GM13976 (cell line): Measurements from ENCODE around the gene RAB7B.

Experiments
- DNase-seq: peaks from one replicate; pipeline ENCODE4 v3.0.0; 2012; ENCODE audit warnings: low spot score
- in situ Hi-C: fragments of 300-500 bp; cut with MboI; formaldehyde crosslinking; loops from one replicate; pipeline ENCODE4 v1.12.0; 2022; ENCODE audit warnings: low sequenced_read_pairs, mixed read lengths, inconsistent platforms; ENCODE audit not compliant: unreplicated experiment
- TF ChIP-seq, protein P1 (sequence below): IDR thresholded peaks from 2 replicates; pipeline ENCODE4 v1.5.1; 2012; ENCODE audit warnings: borderline replicate concordance, mild to moderate bottlenecking; ENCODE audit not compliant: insufficient read depth; ENCODE audit errors: extremely low read depth, missing control alignments, control extremely low read depth

RAB7B gene

GRCh38 chr1:205955499-205955898, 47.7 kb downstream of the RAB7B start:
- DNase-seq, result no peak
- in situ Hi-C loops, result no loop called here
- TF ChIP-seq, protein P1, sequence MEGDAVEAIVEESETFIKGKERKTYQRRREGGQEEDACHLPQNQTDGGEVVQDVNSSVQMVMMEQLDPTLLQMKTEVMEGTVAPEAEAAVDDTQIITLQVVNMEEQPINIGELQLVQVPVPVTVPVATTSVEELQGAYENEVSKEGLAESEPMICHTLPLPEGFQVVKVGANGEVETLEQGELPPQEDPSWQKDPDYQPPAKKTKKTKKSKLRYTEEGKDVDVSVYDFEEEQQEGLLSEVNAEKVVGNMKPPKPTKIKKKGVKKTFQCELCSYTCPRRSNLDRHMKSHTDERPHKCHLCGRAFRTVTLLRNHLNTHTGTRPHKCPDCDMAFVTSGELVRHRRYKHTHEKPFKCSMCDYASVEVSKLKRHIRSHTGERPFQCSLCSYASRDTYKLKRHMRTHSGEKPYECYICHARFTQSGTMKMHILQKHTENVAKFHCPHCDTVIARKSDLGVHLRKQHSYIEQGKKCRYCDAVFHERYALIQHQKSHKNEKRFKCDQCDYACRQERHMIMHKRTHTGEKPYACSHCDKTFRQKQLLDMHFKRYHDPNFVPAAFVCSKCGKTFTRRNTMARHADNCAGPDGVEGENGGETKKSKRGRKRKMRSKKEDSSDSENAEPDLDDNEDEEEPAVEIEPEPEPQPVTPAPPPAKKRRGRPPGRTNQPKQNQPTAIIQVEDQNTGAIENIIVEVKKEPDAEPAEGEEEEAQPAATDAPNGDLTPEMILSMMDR, result no peak

- TF ChIP-seq, protein P1, result no peak
- no peak for DNase-seq
- in situ Hi-C loops, result no loop called here
Observed at GRCh38 chr1:205954819-205955404, 48.3 kb downstream of the RAB7B start.

DNA sequence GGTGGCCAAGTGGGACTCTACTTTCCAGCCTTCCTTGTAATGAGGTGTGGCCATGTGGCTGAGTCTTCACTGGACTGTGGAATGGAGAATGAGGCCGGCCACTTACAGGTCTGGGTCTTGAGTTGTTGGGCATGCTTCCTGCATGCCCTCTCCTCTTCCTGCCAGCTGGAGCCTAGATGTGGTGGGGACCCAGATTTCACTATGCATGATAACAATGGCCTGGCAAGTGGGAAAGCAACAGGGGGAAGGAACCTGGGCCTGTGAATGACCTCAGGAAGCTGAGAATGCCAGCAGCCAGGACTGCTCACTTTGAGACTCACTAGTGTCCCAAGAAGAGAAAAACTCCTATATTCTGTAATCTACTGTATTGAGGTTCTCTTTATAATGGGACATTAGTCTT, 51.4 kb downstream of the RAB7B start:
- no peak for DNase-seq
- in situ Hi-C loops, result no loop called here
- TF ChIP-seq, protein P1, result no peak

DNA sequence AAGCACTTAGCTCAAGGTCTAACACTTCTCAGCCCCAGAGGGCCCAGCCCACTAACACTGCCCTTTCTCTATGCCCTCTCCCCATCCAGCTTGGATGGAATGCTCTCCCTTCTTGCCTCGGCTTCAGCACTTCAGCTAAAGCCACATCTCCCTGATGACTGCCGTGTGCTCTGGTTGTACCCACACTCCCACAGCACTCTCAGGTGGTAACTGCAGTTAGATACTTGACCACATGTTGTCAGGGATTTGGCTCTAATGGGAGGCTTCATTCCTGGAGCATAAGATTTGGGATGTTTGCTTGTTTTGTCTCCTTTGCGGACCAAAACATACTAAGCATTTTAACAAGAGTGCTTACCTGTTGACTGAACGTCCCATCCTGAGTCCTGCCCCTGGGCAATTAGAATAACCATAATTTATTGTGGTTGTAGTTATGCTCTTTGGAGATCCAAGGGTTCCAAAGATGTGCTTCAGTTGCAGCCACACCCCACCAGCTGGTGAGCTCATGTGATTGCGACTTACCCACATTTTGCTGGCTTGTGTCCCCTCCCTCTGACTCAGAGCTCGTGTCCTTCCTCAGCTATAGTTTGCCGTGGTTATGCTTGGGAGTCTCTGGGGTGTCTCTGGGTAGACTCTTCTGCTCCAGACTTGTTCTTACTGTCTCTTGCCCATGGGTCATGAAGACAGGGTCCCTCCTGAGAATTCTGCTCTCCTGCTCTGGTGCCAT, 52.2 kb downstream of the RAB7B start:
- in situ Hi-C loops, result no loop called here
- TF ChIP-seq, protein P1, result no peak
- no peak for DNase-seq

GRCh38 chr1:205950280-205950679, 52.9 kb downstream of the RAB7B start:
- in situ Hi-C loops, result no loop called here
- DNase-seq, result no peak
- TF ChIP-seq, protein P1, result no peak

- in situ Hi-C loops, result no loop called here
- DNase-seq, result no peak
- TF ChIP-seq, protein P1, result no peak
Observed at GRCh38 chr1:205949753-205950152, 53.4 kb downstream of the RAB7B start.
